Sigmoid colon (tissue), 7 donors: ENCODE results near the gene ULBP3. TPM values are rescaled to one million over a fixed set of nuclear protein-coding genes. Genes with fewer than 3 reads are reported as not detected.

Experiments used
- DNase-seq: peaks from one replicate; pipeline ENCODE4 v3.0.0-alpha.2; 2019
- H3K27ac ChIP-seq, 4 donors: fragments of 200-600 bp; sonication (generic); one replicate each; pipeline ENCODE4 v1.5.1; 2016 to 2019; ENCODE audit warnings: mild to moderate bottlenecking in 1 of 4
- H3K27me3 ChIP-seq, 3 donors: fragments of 200-600 bp; sonication (generic); one replicate each; pipeline ENCODE4 v1.5.1; 2019; ENCODE audit warnings: mild to moderate bottlenecking in 1 of 3
- H3K36me3 ChIP-seq, 4 donors: fragments of 200-600 bp; sonication (generic); one replicate each; pipeline ENCODE4 v1.5.1; 2016 to 2019
- H3K4me1 ChIP-seq, 4 donors: fragments of 200-600 bp; sonication (generic); one replicate each; pipeline ENCODE4 v1.5.1; 2017 to 2019
- H3K4me3 ChIP-seq, 4 donors: fragments of 200-600 bp; sonication (generic); one replicate each; pipeline ENCODE4 v1.5.1; 2017 to 2019; ENCODE audit warnings: mild to moderate bottlenecking in 2 of 4, moderate library complexity in 1 of 4
- H3K9me3 ChIP-seq, 4 donors: fragments of 200-600 bp in 3 of 4; sonication (generic) in 3 of 4; one replicate each; pipeline versions ENCODE4 v1.5.1 to v1.6.1; 2013 to 2019
- EP300 ChIP-seq, 4 donors: sonication (generic); formaldehyde crosslinking; IDR thresholded peaks; one replicate each; pipeline ENCODE4 v1.6.1; 2017; ENCODE audit warnings: antibody characterized with exemption in 4 of 4
- POLR2A ChIP-seq, 2 donors: fragments of 450-650 bp; IDR thresholded peaks; one replicate each; pipeline ENCODE4 v1.6.1; 2016; ENCODE audit warnings: antibody characterized with exemption in 2 of 2, mild to moderate bottlenecking in 2 of 2, moderate library complexity in 2 of 2
- POLR2AphosphoS5 ChIP-seq, 4 donors: sonication (generic); formaldehyde crosslinking; IDR thresholded peaks; one replicate each; pipeline ENCODE4 v1.6.1; 2017; ENCODE audit warnings: antibody characterized with exemption in 4 of 4
- WGBS, 2 donors: extraction: QIAGEN DNeasy Blood & Tissue Kit; methylation state at CpG; one replicate each; pipeline ENCODE4 v1.1.7; 2013; 5-methylcytosine and 5-hydroxymethylcytosine counted together
- intact Hi-C: fragments of 100-400 bp; cut with DNase I; formaldehyde crosslinking; loops from one replicate; pipeline ENCODE4 v1.15.1; 2023
- polyA plus RNA-seq, 3 donors: library from polyadenylated mRNA; stranded (reverse); fragments of 200-250 nt; gene quantifications; one replicate each; pipeline ENCODE4 v1.2.3, GENCODE V29; 2013
- total RNA-seq, 4 donors: library from RNA; depleted of rRNA; stranded (reverse); fragments of >200 nt; gene quantifications; one replicate each; pipeline ENCODE4 v1.1.0, GENCODE V29; 2016
- TF ChIP-seq, protein P1 (sequence below), 4 experiments: fragments of 450-650 bp in 3 of 4; fragments of 200-600 bp in 1 of 4; IDR thresholded peaks; one replicate each; pipeline ENCODE4 v1.5.1; 2016 to 2019; ENCODE audit warnings: antibody characterized with exemption in 4 of 4, mild to moderate bottlenecking in 3 of 4, moderate library complexity in 2 of 4
- donor health status: healthy with polysubstance abuse.
- donor health status: Bipolar disorder and iron deficiency.
- donor health status: healthy.

Gene ULBP3
- total and polyA plus RNA-seq, 7 donors: 0.95 to 1.5 TPM; not detected in 5

DNA sequence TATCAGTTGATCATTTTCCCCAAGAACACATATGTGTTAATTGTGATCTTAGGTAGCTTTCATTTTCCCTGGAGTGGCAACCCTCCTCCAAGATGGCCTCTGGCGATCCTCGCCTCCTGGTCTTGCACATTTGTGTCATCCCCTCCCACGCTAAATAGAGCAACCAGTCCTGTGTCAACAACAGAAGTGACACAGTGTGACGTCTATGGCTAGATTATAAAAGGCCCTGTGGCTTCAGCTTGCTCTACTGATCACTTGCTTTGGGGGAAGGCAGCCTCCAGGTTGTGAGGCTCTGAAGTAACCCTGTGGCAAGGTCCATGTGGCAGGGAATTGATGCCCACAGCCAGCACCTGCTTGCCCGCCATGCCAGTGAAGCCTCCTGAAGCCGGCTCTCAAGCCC, 43.3 kb upstream of the ULBP3 start:
- H3K9me3 ChIP-seq: no peaks in the 10 kb centered on the region
- TF ChIP-seq EP300 (IDR thresholded peaks at IDR 0.05) (no peak), POLR2AphosphoS5 (IDR thresholded peaks at IDR 0.05) (no peak), POLR2A (IDR thresholded peaks at IDR 0.05) (no peak)
- TF ChIP-seq, protein P1, sequence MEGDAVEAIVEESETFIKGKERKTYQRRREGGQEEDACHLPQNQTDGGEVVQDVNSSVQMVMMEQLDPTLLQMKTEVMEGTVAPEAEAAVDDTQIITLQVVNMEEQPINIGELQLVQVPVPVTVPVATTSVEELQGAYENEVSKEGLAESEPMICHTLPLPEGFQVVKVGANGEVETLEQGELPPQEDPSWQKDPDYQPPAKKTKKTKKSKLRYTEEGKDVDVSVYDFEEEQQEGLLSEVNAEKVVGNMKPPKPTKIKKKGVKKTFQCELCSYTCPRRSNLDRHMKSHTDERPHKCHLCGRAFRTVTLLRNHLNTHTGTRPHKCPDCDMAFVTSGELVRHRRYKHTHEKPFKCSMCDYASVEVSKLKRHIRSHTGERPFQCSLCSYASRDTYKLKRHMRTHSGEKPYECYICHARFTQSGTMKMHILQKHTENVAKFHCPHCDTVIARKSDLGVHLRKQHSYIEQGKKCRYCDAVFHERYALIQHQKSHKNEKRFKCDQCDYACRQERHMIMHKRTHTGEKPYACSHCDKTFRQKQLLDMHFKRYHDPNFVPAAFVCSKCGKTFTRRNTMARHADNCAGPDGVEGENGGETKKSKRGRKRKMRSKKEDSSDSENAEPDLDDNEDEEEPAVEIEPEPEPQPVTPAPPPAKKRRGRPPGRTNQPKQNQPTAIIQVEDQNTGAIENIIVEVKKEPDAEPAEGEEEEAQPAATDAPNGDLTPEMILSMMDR (IDR thresholded peaks at IDR 0.05): no peak
- no peaks in the 10 kb centered on the region for H3K27me3 ChIP-seq
- H3K36me3 ChIP-seq: no peaks in the 10 kb centered on the region
- H3K4me3 ChIP-seq: no peak overlapping the region
- H3K27ac ChIP-seq: no peak overlapping the region
- H3K4me1 ChIP-seq: no peaks in the 10 kb centered on the region
- DNase-seq: no peak
- WGBS, 2 donors: 85 to 88% methylated on average over 6 of the region's 6 CpGs
- intact Hi-C loops: no loop called here

DNA sequence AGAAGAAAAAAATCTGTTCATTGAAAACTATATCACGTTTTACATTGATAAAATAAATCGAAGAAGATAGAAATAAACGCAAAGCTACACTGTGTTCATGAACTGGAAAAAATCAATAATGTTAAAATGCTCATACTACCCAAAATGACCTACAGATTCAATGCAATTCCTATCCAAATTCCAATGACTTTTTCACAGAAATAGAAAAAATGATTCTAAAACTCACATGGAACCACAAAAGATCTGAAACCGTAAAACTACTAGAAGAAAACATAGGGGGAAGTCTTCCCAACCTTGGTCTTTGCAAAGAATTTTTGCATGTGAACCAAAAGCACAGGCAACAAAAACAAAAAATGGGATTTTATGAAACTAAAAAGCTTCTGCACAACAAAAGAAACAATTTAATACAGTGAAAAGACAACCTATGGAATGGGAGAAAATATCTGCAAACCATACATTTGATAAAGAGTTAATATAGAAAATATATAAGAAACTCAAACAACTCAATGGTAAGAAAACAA, 33.9 kb upstream of the ULBP3 start:
- H3K4me1 ChIP-seq: no peaks in the 10 kb centered on the region
- DNase-seq: no peak
- TF ChIP-seq, protein P1 (IDR thresholded peaks at IDR 0.05): no peak
- TF ChIP-seq EP300 (IDR thresholded peaks at IDR 0.05) (no peak), POLR2AphosphoS5 (IDR thresholded peaks at IDR 0.05) (no peak), POLR2A (IDR thresholded peaks at IDR 0.05) (no peak)
- 94 to 96% methylated on average over 4 of the region's 4 CpGs for WGBS, 2 donors
- intact Hi-C loops: no loop called here
- H3K27me3 ChIP-seq: no peaks in the 10 kb centered on the region
- no peaks in the 10 kb centered on the region for H3K9me3 ChIP-seq
- no peak overlapping the region for H3K27ac ChIP-seq
- no peak overlapping the region for H3K4me3 ChIP-seq
- H3K36me3 ChIP-seq: no peaks in the 10 kb centered on the region

DNA sequence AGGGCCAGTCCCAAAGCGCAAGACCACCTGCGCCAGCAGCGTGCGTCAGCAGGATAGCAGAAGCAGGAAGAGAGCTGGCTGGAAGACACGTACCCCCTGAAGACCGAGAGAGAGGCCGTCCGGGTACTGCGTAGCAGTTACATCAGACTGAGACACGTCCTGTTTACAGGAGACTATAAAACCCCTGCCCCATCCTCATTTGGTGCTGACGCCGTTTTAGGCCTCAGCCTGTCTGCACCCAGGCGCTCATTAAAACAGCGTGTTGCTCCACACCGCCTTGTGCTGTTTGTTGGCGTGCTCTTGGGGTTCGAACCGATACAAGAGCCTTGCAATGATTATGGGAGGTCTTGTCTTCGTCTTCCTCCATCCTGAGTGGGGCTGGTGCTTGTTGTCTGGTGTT, 31.8 kb upstream of the ULBP3 start:
- no peak for DNase-seq
- no peaks in the 10 kb centered on the region for H3K9me3 ChIP-seq
- WGBS, 2 donors: 91 to 95% methylated on average over 19 of the region's 19 CpGs

DNA sequence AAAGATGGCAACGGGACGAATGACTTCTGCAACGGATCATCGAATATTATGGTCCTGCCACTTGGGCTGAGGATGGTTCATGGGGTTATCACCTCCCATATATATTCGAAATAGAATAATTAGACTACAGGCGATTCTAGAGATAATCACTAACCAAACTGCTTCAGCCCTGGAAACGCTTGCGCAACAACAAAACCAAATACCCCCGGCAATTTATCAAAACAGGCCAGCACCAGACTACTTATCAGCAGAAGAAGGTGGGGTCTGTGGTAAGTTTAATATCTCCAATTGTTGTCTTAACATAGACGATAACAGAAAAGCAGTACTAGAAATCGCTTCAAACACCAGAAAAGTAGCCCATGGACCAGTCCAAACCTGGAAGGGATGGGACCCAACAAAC, 31.0 kb upstream of the ULBP3 start:
- TF ChIP-seq, protein P1 (IDR thresholded peaks at IDR 0.05): no peak
- TF ChIP-seq POLR2AphosphoS5 (IDR thresholded peaks at IDR 0.05): no peak
- no peak for TF ChIP-seq POLR2A (IDR thresholded peaks at IDR 0.05)
- TF ChIP-seq EP300 (IDR thresholded peaks at IDR 0.05): no peak
- H3K27me3 ChIP-seq: peaks cover 0 to 4% (median 0%) of the 10 kb centered on the region in 3 donors
- H3K27ac ChIP-seq: no peak overlapping the region
- H3K4me1 ChIP-seq: no peaks in the 10 kb centered on the region
- WGBS, 2 donors: 94 to 95% methylated on average over 11 of the region's 11 CpGs
- no peak for DNase-seq
- no peaks in the 10 kb centered on the region for H3K36me3 ChIP-seq
- H3K9me3 ChIP-seq: no peaks in the 10 kb centered on the region
- intact Hi-C loops: no loop called here
- no peak overlapping the region for H3K4me3 ChIP-seq

More for the DNA sequence above, 31.8 kb upstream of the ULBP3 start:
- Histone ChIP-seq H3K4me1 (no peaks in the 10 kb centered on the region), H3K4me3 (no peak overlapping the region), H3K27me3 (peaks cover 0 to 1% (median 0%) of the 10 kb centered on the region in 3 donors), H3K36me3 (no peaks in the 10 kb centered on the region), H3K27ac (no peak overlapping the region)
- intact Hi-C loops: no loop called here
- TF ChIP-seq, protein P1 (IDR thresholded peaks at IDR 0.05): no peak
- TF ChIP-seq POLR2AphosphoS5 (IDR thresholded peaks at IDR 0.05) (no peak), POLR2A (IDR thresholded peaks at IDR 0.05) (no peak), EP300 (IDR thresholded peaks at IDR 0.05) (no peak)

DNA sequence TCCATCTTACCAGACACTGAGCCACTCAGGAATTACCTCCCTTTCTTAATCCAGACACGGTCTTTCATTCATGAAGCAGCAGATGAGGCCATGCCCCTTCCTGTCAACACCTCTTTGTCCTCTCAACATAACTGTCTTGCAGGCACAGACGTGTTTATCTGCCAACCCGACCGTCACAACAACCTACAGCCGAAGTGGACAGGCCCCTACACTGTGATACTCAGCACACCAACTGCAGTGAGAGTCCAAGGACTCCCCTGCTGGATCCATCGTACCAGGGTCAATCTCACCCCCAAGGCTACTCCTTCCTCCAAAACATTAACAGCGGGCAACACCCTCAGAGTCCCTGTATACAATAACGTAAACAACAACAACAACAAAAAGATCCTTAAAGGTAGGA, 30.6 kb upstream of the ULBP3 start:
- TF ChIP-seq EP300 (IDR thresholded peaks at IDR 0.05) (no peak), POLR2A (IDR thresholded peaks at IDR 0.05) (no peak), POLR2AphosphoS5 (IDR thresholded peaks at IDR 0.05) (no peak)
- TF ChIP-seq, protein P1 (IDR thresholded peaks at IDR 0.05): no peak
- Histone ChIP-seq H3K4me3 (no peak overlapping the region), H3K9me3 (no peaks in the 10 kb centered on the region), H3K4me1 (no peaks in the 10 kb centered on the region), H3K36me3 (no peaks in the 10 kb centered on the region), H3K27ac (no peak overlapping the region), H3K27me3 (peaks cover 0 to 4% (median 0%) of the 10 kb centered on the region in 3 donors)
- intact Hi-C loops: no loop called here
- no peak for DNase-seq
- 93 to 94% methylated on average over 8 of the region's 8 CpGs for WGBS, 2 donors
